ENCODE results near the gene PANK1.
"Not testable (repeated sequence)": the region's sequence is repeated elsewhere in the genome, so short reads cannot be mapped to it uniquely, and the experiment has no call there.

The PANK1 gene

DNA sequence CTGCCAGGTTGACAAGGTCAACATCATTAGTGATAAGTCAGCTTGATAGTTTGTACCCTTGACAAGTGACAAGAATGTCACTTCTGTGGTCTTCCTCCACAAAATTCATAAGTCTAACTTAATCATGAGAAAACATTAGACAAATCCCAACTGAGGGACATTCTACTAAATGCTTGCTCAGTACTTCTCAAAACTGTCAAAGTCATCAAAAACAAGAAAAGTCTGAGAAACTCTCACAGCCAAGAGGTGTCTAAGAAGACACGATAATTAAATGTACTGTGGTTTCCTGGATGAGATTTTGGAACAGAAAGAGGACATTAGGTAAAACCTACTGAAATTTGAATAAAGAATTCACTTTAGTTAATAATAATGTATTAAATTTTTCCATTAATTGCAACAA is 79.9 kb downstream of the PANK1 start:
- no peak for DNase-seq

- no peak for DNase-seq
Observed at GRCh38 chr10:89563861-89564478, 81.1 kb downstream of the PANK1 start.

GRCh38 chr10:89563311-89563710 is 81.7 kb downstream of the PANK1 start:
- no peak for DNase-seq

DNA sequence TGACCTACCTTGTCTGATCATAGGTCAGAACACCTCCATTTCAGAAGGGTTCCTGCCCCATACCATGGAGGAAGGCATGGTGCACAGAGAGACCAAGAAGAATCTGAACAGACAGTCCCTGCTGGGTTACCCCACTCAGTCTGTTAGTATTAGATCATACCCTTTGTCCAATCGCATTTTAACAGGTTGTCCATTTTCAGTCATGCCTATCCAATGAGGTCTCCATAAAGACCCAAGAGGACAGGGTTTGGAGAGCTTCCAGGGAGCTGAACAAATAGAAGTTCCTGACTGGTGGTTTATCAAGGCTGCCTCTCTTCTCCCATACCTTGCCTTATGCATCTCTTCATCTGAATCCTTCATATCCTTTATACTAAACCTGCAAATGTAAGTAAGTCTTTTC is 88.4 kb downstream of the PANK1 start:
- DNase-seq = no peak

DNA sequence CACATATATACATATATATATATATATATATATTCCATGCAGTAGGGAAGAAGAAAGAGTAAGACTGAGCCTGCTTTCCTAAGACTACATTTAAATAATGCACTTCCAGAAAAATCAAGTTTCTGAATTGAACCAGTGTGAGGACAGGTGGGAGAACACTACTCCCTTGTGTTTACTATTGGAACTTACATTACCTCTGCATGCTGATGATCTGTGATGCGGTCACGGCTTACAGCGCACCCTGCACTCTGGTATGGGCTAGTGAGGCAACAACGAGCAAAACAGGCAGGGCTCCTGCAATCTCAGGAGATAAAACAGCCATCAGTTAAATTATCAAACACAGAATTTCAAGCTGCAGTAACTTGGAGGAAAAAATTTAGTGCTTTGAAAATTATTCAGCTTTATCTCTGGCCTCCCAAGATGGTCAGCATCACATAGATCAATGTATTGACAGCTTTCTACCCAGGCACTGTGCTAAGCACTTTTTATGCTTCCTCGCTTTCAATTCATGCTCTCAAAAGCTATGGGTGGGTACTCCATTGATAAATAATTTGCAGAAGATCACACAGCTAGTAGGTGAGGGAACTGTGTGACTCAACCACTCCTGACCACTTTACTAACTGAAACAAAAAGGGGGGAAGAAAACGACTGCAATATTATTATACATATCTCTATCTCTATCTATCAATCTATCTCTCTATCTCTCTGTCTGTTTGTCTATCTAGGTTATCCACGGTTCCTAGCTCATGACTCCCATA is 89.2 kb downstream of the PANK1 start:
- DNase-seq = no peak

GRCh38 chr10:89554433-89554832 is 90.6 kb downstream of the PANK1 start:
- DNase-seq = no peak

- DNase-seq = no peak
Observed at GRCh38 chr10:89553064-89553734, 91.8 kb downstream of the PANK1 start.

GRCh38 chr10:89552213-89552612 is 92.8 kb downstream of the PANK1 start:
- no peak for DNase-seq

DNA sequence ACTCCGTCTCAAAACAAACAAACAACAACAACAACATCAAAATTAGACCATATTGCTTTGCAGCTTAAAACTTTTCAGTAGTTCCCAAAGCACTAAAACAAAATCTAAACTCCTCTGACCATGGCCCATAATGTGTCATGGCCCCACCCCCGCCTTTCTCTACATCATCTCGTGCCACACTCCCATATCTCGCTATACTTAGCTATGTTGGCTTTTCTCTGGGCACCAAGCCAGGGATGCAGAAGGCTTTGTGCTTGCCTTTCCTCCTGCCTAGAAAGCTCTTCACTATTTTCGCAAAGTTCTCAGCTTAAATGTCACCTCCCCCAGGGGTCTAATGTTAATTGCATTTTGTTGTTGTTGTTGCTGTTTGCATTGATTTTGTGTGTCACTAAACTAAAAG is 94.5 kb downstream of the PANK1 start:
- DNase-seq = no peak

- no peak for DNase-seq
Observed at GRCh38 chr10:89549510-89549909, 95.5 kb downstream of the PANK1 start.

DNA sequence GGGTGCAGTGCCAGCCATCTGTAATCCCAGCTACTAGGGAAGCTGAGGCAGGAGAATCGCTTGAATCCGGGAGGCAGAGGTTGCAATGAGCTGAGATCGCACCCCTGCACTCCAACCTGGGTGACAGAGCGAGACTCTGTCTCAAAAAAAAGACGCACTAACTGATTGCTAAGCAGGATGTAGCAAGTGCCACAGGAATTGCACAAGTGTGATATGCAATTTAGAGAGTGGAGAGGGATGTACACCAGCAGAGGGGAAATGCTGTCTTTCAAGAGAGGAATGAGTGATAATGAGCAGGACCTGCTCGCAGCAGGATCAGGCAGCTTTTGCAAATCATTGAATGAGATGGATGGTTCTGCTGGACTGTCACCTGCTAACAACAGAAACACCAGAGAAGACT is 96.4 kb downstream of the PANK1 start:
- DNase-seq = no peak

DNA sequence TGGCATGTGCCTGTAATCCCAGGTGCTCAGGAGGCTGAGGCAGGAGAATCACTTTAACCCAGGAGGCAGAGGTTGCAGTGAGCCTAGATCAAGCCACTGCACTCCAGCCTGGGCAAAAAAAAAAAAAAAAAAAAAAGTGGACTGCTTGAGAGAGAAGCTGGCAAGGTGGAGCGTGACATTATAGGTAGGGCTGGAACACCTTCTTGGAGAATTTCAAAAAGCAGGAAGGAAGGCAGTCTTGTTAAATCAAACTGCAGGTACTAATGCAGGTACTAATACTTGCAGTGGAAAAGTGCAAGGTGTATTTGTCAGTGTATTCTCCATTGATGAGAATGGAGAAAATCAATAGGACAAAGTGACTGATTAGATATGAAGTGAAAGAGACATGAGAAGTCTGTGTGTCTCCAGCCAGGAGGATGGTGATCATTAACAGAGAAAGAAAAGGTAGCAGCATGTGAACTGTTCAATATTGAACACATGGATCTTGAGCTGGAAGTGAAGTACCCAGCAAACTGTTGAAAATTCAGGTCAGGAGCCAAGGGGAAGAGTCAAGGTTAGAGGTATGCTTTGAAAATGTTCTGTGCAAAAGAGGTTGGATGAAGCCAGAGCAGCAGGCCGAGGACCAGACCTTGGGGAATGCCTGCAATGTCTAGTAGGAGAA is 97.1 kb downstream of the PANK1 start:
- DNase-seq = no peak

DNA sequence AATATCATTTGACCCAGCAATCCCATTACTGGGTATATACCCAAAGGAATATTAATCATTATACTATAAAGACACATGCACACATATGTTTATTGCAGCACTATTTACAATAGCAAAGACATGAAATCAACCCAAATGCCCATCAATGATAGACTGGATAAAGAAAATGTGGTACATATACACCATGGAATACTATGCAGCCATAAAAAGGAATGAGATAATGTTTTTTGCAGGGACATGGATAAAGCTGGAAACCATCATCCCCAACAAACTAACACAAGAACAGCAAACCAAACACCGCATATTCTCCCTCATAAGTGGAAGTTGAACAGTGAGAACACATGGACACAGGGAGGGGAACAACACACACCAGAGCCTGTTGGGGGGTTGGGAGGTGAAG is 98.4 kb downstream of the PANK1 start:
- DNase-seq = not testable (repeated sequence)

DNA sequence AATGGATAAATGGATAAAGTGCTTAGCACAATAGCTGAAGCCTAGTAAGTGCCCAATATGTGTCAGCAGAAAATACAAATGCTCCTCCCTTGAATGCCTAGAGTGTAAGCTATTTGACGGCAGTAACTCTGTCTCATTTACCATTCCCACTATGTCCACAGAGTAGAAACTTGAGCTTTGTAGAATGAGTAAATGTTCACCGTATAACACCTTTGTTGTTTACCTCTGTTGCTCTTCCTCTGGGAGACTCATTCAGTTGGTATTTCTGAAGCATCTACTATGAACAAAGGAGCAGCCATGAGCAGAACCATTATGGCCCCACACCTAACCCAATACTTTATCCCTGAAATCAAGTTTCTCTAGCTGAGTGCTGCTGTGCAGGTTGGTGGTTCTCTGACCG is 101.2 kb downstream of the PANK1 start:
- no peak for DNase-seq

DNA sequence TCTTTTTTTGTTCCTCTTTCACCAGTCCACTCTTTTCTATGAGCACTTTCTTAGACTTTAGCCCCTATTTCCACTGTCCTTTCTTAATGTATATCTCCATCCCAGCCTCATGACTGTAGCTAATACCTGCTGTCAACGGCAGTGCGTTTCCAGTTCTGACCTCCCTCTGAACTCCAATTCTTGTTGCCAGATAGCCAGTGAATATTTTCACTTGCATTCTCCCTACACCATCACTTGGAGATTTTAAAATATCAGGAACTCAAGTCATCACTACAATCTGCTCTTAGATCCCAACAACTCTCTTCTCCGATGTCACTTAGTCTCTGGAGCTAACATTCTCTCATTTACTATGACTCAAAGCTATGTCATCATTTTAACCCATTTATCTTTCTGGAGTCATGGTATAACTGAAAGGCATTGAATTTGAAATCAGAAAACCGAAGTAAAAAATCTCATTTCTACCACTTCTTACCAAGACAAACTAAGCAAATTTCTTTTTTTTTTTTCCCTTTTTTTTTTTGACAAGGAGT is 104.6 kb downstream of the PANK1 start:
- no peak for DNase-seq

DNA sequence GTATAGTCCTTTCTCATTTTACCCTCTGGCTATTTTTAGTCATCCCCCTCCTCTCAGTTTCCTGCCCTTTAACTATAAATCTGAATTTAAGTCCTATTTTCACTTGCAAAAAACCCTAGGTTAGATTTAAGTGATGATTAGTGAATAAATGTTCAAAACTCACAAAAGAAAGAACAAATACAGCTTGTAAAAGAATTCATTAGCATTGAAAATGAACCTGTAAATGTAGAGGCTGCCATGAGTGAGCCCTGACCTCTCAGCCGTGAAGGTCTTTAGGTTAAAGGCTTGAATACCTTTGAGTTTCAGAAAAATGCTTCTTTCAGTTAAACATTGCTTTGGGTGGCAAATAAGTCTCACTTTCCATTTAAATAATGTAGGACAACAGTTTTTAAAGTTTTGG is 107.7 kb downstream of the PANK1 start:
- no peak for DNase-seq

DNA sequence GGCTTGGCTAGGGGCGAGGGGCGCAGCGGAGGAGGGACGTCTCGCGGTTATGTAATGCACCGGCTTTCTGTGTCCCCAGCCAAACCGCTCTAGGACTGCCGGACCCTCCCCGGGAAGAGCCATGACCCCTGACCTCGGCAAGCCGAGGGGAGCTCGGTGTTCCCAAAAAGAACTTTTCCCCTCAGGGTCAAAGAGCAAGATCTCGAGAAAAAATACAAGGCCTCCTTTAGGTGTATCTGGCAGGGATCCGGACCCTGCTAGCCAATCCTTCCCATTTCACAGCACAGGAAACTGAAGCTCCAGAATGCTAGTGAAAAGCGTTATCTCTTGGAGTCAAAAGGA is 109.1 kb downstream of the PANK1 start:
- DNase-seq = no peak

DNA sequence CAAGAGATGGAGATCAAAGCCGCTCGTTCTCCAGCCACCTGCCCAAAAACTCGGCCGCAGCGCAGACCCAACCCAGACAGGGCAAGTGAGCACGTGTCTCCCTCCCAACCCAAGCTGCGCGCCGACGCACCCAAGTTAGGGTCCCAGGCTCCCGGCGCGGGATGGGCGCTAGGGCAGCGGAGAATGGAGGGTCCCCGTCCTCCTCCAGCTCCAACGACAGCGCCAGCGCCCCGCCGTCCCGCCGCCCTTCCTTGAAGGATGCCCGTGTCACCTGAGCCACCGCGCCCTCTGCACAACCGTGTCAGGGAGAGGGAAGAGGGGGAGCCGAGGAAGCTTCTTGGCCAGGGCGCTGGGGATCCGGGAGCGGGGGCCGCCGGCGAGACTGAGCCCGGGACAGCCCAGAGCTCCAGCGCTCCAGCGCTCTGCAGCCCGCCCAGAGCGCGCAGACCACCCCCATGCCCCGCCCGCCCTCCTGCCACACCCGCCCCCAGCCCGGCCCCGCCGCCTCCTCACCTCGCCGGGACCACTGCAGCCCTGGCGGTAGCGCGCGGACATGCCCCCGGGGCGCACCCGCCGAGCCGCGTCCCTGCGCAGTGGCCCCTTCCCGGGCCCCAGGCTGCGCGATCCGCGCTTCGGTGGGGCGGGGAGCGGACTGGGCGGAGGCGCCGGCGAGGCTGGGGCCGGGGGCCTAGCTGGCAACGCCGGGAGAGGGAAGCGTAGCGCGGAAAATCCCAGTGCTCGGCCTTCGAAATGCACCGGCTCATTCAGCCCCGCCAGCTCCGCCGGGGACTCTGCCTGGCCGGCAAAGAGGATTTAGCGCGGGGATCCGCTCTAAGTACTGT is 109.7 kb downstream of the PANK1 start, which contains the start of gene SLC16A12:
TSS of gene SLC16A12 (minus strand) at position 424 of the 842 bp plus-strand sequence. CDS start 73,016 bp downstream, outside the sequence.
- DNase-seq = no peak

GRCh38 chr10:89534826-89535166 is 110.2 kb downstream of the PANK1 start:
- no peak for DNase-seq
